ENCODE results near the gene TIMM21.

TIMM21 gene

GRCh38 chr18:74196220-74197119, 48.1 kb downstream of the TIMM21 start:
- peak; percentile 34 for DNase-seq

- DNase-seq: no peak
Observed at GRCh38 chr18:74197705-74198341, 49.5 kb downstream of the TIMM21 start.

GRCh38 chr18:74198453-74198852, 50.1 kb downstream of the TIMM21 start:
- DNase-seq: no peak

GRCh38 chr18:74200780-74201179, 52.5 kb downstream of the TIMM21 start:
- no peak for DNase-seq

GRCh38 chr18:74203811-74204210, 55.5 kb downstream of the TIMM21 start:
- DNase-seq: no peak

GRCh38 chr18:74204526-74205152, 56.3 kb downstream of the TIMM21 start:
- no peak for DNase-seq

Measured in GDM1 (cell line).